GM12874 (cell line): ENCODE data around the gene PCED1B.

Experiments used
- TF ChIP-seq, protein P1 (sequence below): IDR thresholded peaks from 2 replicates; pipeline ENCODE4 v1.5.1; 2011; ENCODE audit warnings: low read depth, mild to moderate bottlenecking, control low read depth, low read length, moderate library complexity; ENCODE audit not compliant: insufficient read depth

The PCED1B gene

DNA sequence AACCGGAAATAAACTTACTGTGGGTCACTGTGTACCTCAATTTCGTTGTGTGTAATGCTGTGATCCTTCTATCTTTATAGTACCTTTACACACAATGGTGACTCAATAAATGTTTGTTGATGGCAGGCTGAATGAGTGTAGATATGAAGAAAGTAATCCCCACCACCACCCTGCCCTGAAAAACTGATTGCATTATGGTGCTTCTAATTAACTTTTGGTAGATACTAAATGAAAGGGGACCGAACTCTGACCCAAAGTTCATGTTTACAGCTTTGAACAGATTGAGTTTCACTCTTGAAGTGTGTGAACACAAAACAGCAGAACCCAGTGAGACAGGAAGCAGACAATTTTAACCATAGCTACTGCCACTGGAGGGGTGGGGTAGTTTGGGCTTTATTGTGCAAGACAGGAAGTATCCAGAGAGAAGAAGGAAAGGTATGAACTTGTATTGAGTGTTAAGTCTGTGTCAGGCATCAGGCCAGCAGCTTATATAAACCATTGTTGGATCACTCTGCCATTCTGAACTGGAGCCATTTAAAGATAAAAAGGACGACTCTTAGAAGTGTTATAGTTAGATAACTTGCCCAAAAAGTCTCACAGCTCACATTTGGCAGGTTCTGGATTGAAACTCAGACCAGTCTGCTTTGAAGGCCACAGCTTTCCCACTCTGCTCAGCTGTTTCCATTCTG lies 197.3 kb downstream of the PCED1B start:
- TF ChIP-seq, protein P1, sequence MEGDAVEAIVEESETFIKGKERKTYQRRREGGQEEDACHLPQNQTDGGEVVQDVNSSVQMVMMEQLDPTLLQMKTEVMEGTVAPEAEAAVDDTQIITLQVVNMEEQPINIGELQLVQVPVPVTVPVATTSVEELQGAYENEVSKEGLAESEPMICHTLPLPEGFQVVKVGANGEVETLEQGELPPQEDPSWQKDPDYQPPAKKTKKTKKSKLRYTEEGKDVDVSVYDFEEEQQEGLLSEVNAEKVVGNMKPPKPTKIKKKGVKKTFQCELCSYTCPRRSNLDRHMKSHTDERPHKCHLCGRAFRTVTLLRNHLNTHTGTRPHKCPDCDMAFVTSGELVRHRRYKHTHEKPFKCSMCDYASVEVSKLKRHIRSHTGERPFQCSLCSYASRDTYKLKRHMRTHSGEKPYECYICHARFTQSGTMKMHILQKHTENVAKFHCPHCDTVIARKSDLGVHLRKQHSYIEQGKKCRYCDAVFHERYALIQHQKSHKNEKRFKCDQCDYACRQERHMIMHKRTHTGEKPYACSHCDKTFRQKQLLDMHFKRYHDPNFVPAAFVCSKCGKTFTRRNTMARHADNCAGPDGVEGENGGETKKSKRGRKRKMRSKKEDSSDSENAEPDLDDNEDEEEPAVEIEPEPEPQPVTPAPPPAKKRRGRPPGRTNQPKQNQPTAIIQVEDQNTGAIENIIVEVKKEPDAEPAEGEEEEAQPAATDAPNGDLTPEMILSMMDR = no peak

DNA sequence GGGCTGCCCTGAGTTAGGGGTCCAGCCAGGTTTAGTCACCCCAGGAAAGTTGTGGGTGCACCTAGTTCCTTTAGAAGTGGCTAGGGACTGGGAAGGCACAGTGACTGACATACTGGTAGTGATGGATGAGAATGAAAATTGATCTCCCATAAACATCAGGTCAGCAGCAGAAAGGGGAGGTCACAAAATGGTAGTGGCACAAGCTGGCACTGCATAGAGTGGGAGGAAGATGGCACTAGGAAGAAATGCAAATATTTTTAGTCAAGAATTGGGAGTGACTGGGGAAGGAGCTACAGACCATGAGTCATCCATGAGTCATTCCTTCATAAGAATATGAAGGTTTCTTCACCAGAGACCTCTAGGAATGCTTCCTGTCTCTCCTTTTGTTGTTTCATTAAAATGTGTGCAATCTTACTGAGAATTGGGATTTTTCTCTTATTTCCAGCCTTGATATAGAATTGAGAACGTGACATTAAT lies 198.6 kb downstream of the PCED1B start:
- TF ChIP-seq, protein P1 = no peak

DNA sequence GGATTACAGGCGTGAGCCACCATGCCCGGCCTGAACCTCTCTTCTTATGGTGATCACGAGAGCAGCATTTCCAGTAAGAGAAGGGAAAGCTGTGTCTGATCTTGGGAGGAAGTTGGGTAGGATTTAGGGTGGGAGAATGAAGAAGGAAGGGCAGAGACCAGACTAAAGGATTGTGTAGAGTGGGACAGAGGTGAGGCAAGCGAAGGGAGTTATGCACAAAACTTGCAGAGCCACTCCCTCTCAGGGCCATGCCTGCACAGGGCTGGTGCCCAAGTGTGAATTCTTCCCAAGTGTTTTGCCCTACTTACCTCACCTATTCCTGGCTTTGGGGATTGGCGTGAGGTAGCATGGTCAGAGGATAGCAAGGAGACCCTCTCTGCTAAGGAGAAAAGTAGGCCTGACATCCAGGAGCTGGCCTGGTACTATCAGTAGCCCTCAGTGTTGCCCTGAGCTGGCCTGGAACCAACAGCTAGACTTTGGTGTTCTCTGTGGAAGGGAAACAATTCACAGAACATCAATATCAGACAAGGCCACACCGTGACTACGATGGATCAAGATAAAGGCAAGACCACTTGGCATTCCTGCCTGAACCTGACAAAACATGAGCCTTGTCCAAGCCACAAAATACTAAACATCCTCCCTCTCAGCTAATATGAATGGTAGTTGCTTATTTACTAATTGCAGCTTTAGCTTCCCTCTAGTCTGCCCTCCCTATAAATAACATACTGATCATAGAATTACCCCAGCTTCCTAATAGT lies 201.3 kb downstream of the PCED1B start:
- TF ChIP-seq, protein P1 = no peak

DNA sequence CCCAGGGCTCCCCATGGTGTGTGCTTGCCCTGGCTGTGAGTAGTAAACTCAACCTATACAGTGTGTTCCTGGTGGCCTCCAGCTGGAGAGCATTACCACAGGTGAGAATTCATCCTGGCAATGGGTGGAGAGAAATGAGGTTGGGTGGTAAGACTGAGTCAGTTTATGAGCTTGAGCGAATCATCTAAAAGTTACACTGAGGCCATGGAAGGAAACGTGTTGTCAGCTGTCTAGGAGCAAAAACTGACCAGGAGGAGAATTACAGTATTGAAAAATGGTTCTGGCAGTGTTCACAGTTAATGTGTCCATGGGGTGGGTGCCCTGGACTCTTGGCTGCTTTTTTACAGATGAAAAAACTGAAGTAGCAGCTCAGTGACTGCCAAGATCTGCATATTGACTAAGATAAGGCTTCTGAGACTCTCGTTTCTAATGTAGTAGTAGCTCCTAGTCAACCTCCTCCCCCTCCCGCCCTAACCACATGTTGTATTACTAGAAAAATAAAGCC lies 202.3 kb downstream of the PCED1B start:
- TF ChIP-seq, protein P1 = no peak

DNA sequence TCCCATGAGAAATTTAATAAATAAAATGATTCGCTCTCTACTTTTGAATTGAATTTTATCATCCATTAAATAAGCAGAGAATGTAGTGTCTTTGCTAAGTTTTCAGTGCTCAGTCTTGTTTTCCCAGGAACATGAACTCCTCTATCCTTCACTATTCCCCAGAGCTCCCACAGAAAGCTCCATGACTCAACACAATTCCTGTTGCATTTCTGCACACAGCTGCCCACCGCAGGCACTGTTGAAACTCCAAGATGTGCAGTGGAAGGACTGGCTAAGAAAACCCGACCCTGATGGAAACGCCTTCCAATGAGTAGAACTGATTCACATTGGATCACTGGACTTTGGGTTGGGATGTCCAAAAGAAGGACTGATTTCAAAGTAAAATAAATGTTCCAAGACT lies 202.8 kb downstream of the PCED1B start:
- TF ChIP-seq, protein P1 = no peak
